HepG2 (cell line): Measurements from ENCODE around the gene AUNIP. TPM values are rescaled to one million over a fixed set of nuclear protein-coding genes. Genes with fewer than 3 reads are reported as not detected.
A peak's percentile ranks its signal among the peaks of the same experiment; 100 is the strongest.

Experiments used
- BRD4 ChIP-seq: sonication (generic); formaldehyde crosslinking; IDR thresholded peaks from 2 replicates; pipeline ENCODE4 v1.4.0; 2020; ENCODE audit warnings: missing genetic modification reagents
- ELF3 ChIP-seq: IDR thresholded peaks from 2 replicates; pipeline ENCODE4 v1.6.1; 2016; ENCODE audit warnings: missing genetic modification reagents, missing compliant biosample characterization
- MED8 ChIP-seq: sonication (generic); formaldehyde crosslinking; IDR thresholded peaks from 2 replicates; pipeline ENCODE4 v1.8.1; 2023; ENCODE audit warnings: mild to moderate bottlenecking, missing genetic modification reagents; ENCODE audit not compliant: insufficient replicate concordance
- NFE2L1 ChIP-seq: sonication (generic); formaldehyde crosslinking; IDR thresholded peaks from 2 replicates; pipeline ENCODE4 v1.4.0; 2020; ENCODE audit warnings: missing genetic modification reagents, mild to moderate bottlenecking, borderline replicate concordance
- NFKBIZ ChIP-seq: IDR thresholded peaks from 2 replicates; pipeline ENCODE4 v1.6.1; 2018; ENCODE audit warnings: missing genetic modification reagents, missing compliant biosample characterization
- RAD51 ChIP-seq: fragments of 450-650 bp; IDR thresholded peaks from 2 replicates; pipeline ENCODE4 v1.6.1; 2016; ENCODE audit warnings: borderline replicate concordance
- ZNF354B ChIP-seq: sonication (generic); formaldehyde crosslinking; IDR thresholded peaks from 2 replicates; pipeline ENCODE4 v1.8.0; 2022; ENCODE audit warnings: mild to moderate bottlenecking, missing genetic modification reagents
- ZNF607 ChIP-seq: sonication (generic); formaldehyde crosslinking; IDR thresholded peaks from 2 replicates; pipeline ENCODE4 v1.5.1; 2020; ENCODE audit warnings: missing genetic modification reagents, mild to moderate bottlenecking, borderline replicate concordance
- ZNF616 ChIP-seq: sonication (generic); formaldehyde crosslinking; IDR thresholded peaks from 2 replicates; pipeline ENCODE4 v1.5.0; 2020; ENCODE audit warnings: low read depth, mild to moderate bottlenecking, missing genetic modification reagents
- polyA plus RNA-seq, 8 experiments: library from polyadenylated mRNA; depleted of rRNA in 3 of 8; stranded (reverse) in 7 of 8; unstranded in 1 of 8; fragments of >200 nt; fragmentation: Illumina TruSeq in 4 of 8; extraction: Trizol in 4 of 8; gene quantifications; 2 replicates each; pipeline versions ENCODE4 v1.2.1 to v1.2.3, GENCODE V29; 2011 to 2016; ENCODE audit warnings: low read depth in 4 of 8, missing spikeins in 1 of 8, mixed read lengths in 1 of 8; ENCODE audit not compliant: insufficient read depth in 1 of 8
- total RNA-seq, 5 experiments: library from RNA; depleted of rRNA; stranded (reverse); fragments of >200 nt; fragmentation: Illumina TruSeq; extraction: Trizol; gene quantifications; 2 replicates each; pipeline ENCODE4 v1.2.3, GENCODE V29; 2016; ENCODE audit warnings: low read depth in 1 of 5
- TF ChIP-seq, protein P1 (sequence below): sonication (generic); formaldehyde crosslinking; IDR thresholded peaks from 2 replicates; pipeline ENCODE4 v1.5.0; 2020; ENCODE audit warnings: mild to moderate bottlenecking, missing genetic modification reagents
- TF ChIP-seq, protein P2 (sequence below), 2 experiments: sonication (generic) in 1 of 2; formaldehyde crosslinking in 1 of 2; IDR thresholded peaks; 2 replicates each; pipeline versions ENCODE4 v1.6.1 to v1.9.0; 2014 to 2022; ENCODE audit warnings: antibody characterized with exemption in 1 of 2, borderline replicate concordance in 1 of 2, inconsistent platforms in 1 of 2, low read depth in 1 of 2, missing genetic modification reagents in 1 of 2
- TF ChIP-seq, protein P3 (sequence below): sonication (generic); formaldehyde crosslinking; conservative IDR thresholded peaks from 2 replicates; pipeline ENCODE4 v1.8.0; 2022; ENCODE audit warnings: missing genetic modification reagents

AUNIP gene
- total and polyA plus RNA-seq, 2 of the 13 experiments (the other 11 are each of a cell fraction or from before 2014, with no cell fraction given), result 3.8 to 12.3 TPM

DNA sequence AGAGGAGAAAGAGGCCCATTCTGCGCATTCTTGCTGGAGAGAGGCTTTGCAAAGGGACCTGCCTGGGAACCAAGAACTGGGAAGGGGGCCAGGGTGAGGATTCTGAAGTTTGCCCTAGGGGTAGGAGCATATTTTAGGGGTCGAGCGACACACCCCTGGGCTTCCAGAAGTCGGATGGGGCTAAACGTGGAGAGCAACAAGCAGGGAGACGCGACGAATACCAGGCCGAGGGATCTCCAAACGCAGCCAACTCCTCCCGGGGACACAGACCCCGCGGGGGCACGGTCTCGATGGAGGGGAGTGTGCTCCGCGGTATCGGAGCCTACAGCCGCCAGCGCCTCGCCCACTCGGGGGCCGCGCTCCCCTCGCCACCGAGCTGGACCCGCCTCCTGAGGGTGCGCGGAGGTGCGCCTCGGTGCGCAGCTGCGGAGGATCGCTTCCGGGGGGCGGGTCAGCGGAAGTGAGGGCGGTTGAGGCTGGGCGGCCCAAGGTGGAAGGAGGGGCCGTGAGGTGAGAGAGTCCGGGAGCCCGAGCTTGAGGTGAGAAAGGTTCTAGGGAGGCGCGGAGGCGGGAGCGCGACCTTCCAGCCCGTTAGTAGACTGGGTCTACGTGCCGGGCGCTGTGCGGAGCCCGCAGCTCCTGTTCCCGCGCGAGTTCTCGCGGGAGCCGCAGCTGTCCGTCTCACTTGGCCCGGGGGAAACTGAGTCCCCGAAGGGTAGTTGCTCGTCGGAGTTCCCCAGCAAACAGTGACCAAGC lies 39.6 kb downstream of the AUNIP start, which contains the start of gene MTFR1L (continued):
- TF ChIP-seq, protein P1, sequence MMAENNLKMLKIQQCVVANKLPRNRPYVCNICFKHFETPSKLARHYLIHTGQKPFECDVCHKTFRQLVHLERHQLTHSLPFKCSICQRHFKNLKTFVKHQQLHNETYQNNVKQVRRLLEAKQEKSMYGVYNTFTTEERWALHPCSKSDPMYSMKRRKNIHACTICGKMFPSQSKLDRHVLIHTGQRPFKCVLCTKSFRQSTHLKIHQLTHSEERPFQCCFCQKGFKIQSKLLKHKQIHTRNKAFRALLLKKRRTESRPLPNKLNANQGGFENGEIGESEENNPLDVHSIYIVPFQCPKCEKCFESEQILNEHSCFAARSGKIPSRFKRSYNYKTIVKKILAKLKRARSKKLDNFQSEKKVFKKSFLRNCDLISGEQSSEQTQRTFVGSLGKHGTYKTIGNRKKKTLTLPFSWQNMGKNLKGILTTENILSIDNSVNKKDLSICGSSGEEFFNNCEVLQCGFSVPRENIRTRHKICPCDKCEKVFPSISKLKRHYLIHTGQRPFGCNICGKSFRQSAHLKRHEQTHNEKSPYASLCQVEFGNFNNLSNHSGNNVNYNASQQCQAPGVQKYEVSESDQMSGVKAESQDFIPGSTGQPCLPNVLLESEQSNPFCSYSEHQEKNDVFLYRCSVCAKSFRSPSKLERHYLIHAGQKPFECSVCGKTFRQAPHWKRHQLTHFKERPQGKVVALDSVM (CRISPR knock-in tag), result no peak
- TF ChIP-seq BRD4 (CRISPR knock-in tag) (peak; percentile 8; the same call in 1 of the 2 replicates), ZNF616 (no peak), MED8 (peak; percentile 62), ELF3 (CRISPR knock-in tag) (peak; percentile 48), ZNF607 (CRISPR knock-in tag) (peak; percentile 7; the same call in 1 of the 2 replicates), RAD51 (no peak), NFKBIZ (CRISPR knock-in tag) (0 out of 2 replicates have a peak, but pooled peaks have one; percentile 21), ZNF354B (CRISPR knock-in tag) (no peak), NFE2L1 (no peak)
- TF ChIP-seq, protein P2, sequence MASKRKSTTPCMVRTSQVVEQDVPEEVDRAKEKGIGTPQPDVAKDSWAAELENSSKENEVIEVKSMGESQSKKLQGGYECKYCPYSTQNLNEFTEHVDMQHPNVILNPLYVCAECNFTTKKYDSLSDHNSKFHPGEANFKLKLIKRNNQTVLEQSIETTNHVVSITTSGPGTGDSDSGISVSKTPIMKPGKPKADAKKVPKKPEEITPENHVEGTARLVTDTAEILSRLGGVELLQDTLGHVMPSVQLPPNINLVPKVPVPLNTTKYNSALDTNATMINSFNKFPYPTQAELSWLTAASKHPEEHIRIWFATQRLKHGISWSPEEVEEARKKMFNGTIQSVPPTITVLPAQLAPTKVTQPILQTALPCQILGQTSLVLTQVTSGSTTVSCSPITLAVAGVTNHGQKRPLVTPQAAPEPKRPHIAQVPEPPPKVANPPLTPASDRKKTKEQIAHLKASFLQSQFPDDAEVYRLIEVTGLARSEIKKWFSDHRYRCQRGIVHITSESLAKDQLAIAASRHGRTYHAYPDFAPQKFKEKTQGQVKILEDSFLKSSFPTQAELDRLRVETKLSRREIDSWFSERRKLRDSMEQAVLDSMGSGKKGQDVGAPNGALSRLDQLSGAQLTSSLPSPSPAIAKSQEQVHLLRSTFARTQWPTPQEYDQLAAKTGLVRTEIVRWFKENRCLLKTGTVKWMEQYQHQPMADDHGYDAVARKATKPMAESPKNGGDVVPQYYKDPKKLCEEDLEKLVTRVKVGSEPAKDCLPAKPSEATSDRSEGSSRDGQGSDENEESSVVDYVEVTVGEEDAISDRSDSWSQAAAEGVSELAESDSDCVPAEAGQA (IDR thresholded peaks at IDR 0.05; ENCODE audit: low read depth), result no peak
- TF ChIP-seq, protein P2 (CRISPR knock-in tag; IDR thresholded peaks at IDR 0.05; ENCODE audit: borderline replicate concordance), result no peak
- TF ChIP-seq, protein P3, sequence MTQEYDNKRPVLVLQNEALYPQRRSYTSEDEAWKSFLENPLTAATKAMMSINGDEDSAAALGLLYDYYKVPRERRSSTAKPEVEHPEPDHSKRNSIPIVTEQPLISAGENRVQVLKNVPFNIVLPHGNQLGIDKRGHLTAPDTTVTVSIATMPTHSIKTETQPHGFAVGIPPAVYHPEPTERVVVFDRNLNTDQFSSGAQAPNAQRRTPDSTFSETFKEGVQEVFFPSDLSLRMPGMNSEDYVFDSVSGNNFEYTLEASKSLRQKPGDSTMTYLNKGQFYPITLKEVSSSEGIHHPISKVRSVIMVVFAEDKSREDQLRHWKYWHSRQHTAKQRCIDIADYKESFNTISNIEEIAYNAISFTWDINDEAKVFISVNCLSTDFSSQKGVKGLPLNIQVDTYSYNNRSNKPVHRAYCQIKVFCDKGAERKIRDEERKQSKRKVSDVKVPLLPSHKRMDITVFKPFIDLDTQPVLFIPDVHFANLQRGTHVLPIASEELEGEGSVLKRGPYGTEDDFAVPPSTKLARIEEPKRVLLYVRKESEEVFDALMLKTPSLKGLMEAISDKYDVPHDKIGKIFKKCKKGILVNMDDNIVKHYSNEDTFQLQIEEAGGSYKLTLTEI (CRISPR knock-in tag), result no peak
- TF ChIP-seq, all 625 proteins: peak for 259
